HG02610 (cell line): ENCODE measurements around the gene ZEB1.
"Not testable (repeated sequence)": the region's sequence is repeated elsewhere in the genome, so short reads cannot be mapped to it uniquely, and the experiment has no call there.

Source experiments
- ATAC-seq: cut with Tn5 transposase; IDR thresholded peaks from one replicate; pipeline ENCODE4 v1.9.1; 2021; ENCODE audit warnings: mild to moderate bottlenecking, moderate library complexity; ENCODE audit not compliant: unreplicated experiment

ZEB1 gene

GRCh38 chr10:31419394-31420063 is 100.5 kb downstream of the ZEB1 start:
- ATAC-seq, result no peak

DNA sequence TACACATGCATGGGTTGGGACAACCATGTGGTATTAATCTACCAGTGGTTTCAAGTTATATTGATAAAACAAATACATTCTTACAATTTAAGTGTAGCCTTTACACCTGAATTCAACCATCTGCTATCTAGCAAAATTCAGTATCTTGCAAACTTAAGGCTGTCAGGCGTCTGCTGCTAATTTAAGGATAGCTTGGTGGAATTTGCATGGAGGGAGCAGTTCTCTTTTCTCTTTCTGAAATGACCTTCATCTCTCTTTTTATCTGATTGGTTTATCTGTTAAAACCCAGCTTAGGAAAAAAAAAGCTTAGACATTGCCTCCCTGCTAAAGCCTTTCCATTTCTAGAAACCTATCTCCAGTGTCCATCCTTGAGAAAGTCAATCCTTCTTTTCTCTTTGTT is 102.3 kb downstream of the ZEB1 start:
- no peak for ATAC-seq

- no peak for ATAC-seq
These were observed 103.6 kb downstream of the ZEB1 start for GRCh38 chr10:31422634-31423033.

- no peak for ATAC-seq
These were observed 105.5 kb downstream of the ZEB1 start for GRCh38 chr10:31424473-31424872.

- ATAC-seq, result no peak
These were observed 107.4 kb downstream of the ZEB1 start for GRCh38 chr10:31426401-31426800.

DNA sequence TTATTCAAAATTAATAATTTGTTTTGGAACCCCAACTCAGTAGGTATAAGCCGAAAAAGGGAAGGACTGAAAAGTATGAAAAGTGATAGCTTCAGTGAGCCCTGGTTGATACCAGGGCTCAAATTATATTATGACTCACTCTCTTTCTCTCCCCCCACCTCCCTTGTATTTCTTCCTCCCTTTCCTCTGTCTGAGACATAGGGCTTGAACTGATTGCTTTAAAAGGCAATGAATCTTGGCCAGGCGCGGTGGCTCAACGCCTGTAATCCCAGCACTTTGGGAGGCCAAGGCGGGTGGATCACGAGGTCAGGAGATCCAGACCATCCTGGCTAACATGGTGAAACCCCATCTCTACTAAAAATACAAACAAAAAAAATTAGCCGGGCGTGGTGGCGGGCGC is 108.3 kb downstream of the ZEB1 start:
- ATAC-seq, result not testable (repeated sequence)

GRCh38 chr10:31428499-31428898 is 109.5 kb downstream of the ZEB1 start:
- not testable (repeated sequence) for ATAC-seq

DNA sequence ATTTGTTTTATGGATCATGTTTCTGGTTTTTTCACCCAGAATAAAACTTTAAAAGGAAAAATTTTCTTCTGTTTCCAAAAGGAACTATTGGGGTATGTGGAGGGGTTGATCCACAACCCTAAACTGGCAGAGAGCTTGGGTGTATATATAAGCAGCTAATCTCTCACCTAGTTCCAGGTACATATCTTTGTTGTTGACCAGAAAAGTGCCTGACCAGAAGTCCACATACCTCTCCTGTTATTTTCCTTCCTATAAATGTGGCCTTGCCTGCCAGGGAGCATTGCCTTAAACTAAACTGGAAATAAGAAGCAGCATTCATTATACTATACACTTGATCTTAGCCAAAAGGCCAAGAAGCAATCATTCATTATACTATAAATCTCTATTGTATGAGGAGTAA is 112.0 kb downstream of the ZEB1 start:
- ATAC-seq, result no peak

DNA sequence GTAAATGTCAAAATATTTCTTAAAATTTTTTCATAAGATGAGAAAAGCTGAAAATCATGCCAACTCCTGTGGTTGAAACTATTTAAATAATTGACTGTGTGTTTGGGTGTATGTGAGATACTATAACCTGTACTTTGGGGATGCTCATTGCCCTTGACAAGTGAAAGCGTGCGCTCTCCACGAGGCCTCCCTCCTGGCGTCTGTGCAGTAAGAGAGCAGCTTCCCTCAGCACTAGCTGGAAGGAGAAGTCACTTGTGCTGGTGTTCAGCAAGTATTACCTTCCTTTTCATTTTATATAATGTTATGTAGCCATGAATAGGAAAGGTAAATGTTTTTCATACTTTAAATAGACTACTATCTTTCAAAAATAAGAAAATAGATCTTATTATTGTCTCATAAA is 118.9 kb downstream of the ZEB1 start:
- no peak for ATAC-seq

GRCh38 chr10:31451766-31452165 is 132.8 kb downstream of the ZEB1 start:
- ATAC-seq, result no peak

DNA sequence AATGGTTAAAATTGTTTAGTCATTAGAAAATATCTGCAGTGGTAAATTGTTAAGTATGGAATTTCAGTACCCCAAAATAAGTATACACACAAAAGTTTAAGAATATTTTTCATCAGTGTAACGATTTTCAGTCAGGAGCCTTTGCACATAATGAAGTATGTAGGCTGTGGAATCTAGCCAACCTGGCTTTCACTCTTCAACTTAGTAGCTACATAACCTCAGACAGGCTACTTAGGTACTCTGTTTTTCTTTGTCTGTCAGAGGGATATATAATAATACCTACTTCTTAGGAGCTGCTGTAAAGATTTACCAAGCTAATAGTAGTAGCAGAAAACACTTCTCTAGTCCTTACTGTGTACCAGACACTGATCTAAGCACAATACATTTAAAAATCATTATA is 137.5 kb downstream of the ZEB1 start:
- no peak for ATAC-seq

DNA sequence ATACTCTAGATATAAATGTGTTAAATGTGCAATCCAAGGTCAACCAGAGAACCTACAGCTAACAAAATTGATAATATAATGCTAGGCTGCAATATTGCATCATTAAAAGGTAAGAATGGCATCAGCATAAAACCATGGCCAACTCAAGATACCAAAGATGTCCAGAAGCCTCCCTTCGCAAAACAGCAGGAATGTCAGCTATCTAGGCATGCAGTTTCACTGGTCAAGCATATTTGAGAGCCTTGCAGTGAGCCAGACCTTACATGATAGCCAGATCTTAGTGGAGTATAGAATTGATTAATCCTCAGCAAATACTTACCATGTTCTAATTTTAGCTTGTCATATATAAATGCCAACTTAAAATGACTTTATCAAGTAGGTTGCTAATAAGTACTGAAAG is 138.8 kb downstream of the ZEB1 start:
- no peak for ATAC-seq

GRCh38 chr10:31458974-31459373 is 140.0 kb downstream of the ZEB1 start:
- no peak for ATAC-seq

GRCh38 chr10:31460242-31460641 is 141.2 kb downstream of the ZEB1 start:
- ATAC-seq, result no peak

- no peak for ATAC-seq
These were observed 145.5 kb downstream of the ZEB1 start for GRCh38 chr10:31464552-31464951.

GRCh38 chr10:31466313-31466712 is 147.3 kb downstream of the ZEB1 start:
- ATAC-seq, result no peak

GRCh38 chr10:31467791-31468535 is 148.9 kb downstream of the ZEB1 start:
- no peak for ATAC-seq

DNA sequence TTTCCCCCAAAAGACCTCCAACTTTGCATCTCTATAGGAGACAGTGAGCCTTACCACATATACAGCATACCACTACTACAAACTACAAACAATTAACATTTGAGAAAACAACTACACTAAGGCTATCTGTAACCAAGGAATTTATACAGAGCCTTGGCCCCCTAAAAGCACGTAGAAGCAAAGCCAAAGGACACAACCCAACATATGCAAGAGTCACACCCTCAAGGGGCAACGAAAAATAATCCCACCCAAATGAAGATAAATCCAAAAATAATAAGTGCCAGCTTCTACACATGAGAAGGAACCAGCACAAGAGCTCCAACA is 149.5 kb downstream of the ZEB1 start:
- ATAC-seq, result no peak

DNA sequence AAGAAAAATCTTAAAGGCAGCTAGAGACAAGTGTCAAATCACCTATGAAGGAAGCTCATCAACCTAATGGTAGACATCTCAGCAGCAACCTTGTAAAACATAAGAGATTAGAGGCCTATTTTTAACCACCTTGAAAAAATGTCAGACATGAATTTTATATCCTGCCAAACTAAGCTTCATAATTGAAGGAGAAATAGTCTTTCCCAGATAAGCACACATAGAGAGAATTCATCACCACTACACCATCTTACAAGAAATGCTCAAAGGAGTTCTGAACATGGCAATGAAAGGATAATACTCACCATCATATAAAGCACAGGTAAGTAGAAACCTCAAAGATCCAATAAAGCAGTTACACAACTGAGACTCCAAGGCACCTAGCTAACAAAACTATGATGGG is 156.5 kb downstream of the ZEB1 start:
- no peak for ATAC-seq

GRCh38 chr10:31476088-31476487 is 157.1 kb downstream of the ZEB1 start:
- ATAC-seq, result no peak

- no peak for ATAC-seq
These were observed 158.6 kb downstream of the ZEB1 start for GRCh38 chr10:31477584-31477983.

- ATAC-seq, result no peak
These were observed 160.7 kb downstream of the ZEB1 start for GRCh38 chr10:31479752-31480151.

DNA sequence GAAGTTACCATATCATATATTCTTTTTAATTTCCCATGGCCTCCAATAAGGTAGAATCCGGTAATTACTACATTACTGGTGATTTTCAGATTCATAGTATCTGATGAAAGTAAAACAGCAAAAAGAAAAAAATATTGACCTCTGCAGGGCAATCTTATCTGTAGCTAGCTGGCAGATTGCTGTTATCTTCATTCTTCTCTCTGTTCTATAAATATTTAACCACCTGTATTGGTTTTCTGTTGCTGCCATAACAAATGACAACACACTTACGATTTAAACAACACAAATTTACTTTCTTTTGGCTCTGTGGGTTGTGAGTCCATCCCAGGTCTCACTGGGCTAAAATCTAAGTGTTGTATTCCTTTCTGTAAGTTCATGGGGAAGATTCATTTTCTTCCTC is 164.5 kb downstream of the ZEB1 start:
- no peak for ATAC-seq
